RWPE1 (cell line): ENCODE results near the gene OR5K1.

Experiments
- CTCF ChIA-PET: fragments of 350-600 bp; sonication (Branson Sonifier 250); formaldehyde crosslinking; extraction: SDS; loops from one replicate; lab custom pipeline; 2021; lab: Yijun Ruan, JAX
- POLR2A ChIA-PET: fragments of 400-600 bp; formaldehyde crosslinking; extraction: SDS; loops from one replicate; lab custom pipeline; 2020; ENCODE audit warnings: antibody characterized with exemption; ENCODE audit not compliant: low non-redundant PET; lab: Yijun Ruan, JAX
- DNase-seq: peaks from one replicate; pipeline ENCODE4 v3.0.0; 2012; ENCODE audit warnings: low spot score
- H3K27ac ChIP-seq: fragments of 450-650 bp; 2 replicates; pipeline ENCODE4 v1.5.1; 2017
- CTCF ChIP-seq: fragments of 450-650 bp; conservative IDR thresholded peaks from 2 replicates; pipeline ENCODE4 v1.5.1; 2017; ENCODE audit warnings: low read depth, mild to moderate bottlenecking

OR5K1 gene

GRCh38 chr3:98462901-98463300 is at the start of gene OR5K1:
OR5K1 (plus strand) TSS chr3:98463201; CDS start chr3:98469577, 6,376 bp downstream.
- CTCF ChIA-PET, result no interaction called here
- POLR2A ChIA-PET, result no interaction called here
- no peak for DNase-seq
- no peak within 1 kb of the TSS for H3K27ac ChIP-seq
- no peak for TF ChIP-seq CTCF

GRCh38 chr3:98432575-98432974 is 30.4 kb upstream of the OR5K1 start:
- H3K27ac ChIP-seq, result no peak overlapping the region
- POLR2A ChIA-PET, result no interaction called here
- CTCF ChIA-PET, result no interaction called here
- DNase-seq, result no peak
- TF ChIP-seq CTCF, result no peak

GRCh38 chr3:98433764-98434163 is 29.2 kb upstream of the OR5K1 start:
- ChIA-PET CTCF (no interaction called here), POLR2A (no interaction called here)
- DNase-seq, result no peak
- H3K27ac ChIP-seq, result no peak overlapping the region
- no peak for TF ChIP-seq CTCF

GRCh38 chr3:98434412-98434811 is 28.6 kb upstream of the OR5K1 start:
- no peak overlapping the region for H3K27ac ChIP-seq
- TF ChIP-seq CTCF, result no peak
- POLR2A ChIA-PET, result no interaction called here
- no peak for DNase-seq
- CTCF ChIA-PET, result no interaction called here

GRCh38 chr3:98440283-98440682 is 22.7 kb upstream of the OR5K1 start:
- no peak for DNase-seq
- CTCF ChIA-PET, result no interaction called here
- H3K27ac ChIP-seq, result no peak overlapping the region
- TF ChIP-seq CTCF, result no peak
- POLR2A ChIA-PET, result no interaction called here

- H3K27ac ChIP-seq, result no peak overlapping the region
- ChIA-PET POLR2A (no interaction called here), CTCF (interaction anchor here (0.6 to 0.7 kb wide), 2 partner anchors 55 to 1068 kb away, joined by 4 to 7 read pairs; no protein-coding TSS in a partner anchor)
- DNase-seq, result peak; percentile 90
- no peak for TF ChIP-seq CTCF
Observed at GRCh38 chr3:98445949-98446406, 17.0 kb upstream of the OR5K1 start.
